Naive thymus-derived CD4-positive, alpha-beta T cell (primary cell): ENCODE data around the gene HTR2C. TPM values are rescaled to one million over a fixed set of nuclear protein-coding genes. Genes with fewer than 3 reads are reported as not detected.

Experiments used
- ATAC-seq: fragments of 150-1000 bp; cut with Tn5 transposase; 2 replicates; pipeline ENCODE4 v1.10.0; 2021; ENCODE audit warnings: mild to moderate bottlenecking, moderate library complexity
- CTCF ChIA-PET: fragments of 350-600 bp; sonication (Branson Sonifier 250); formaldehyde crosslinking; loops from one replicate; lab custom pipeline; 2021; ENCODE audit warnings: antibody characterized with exemption; lab: Charles Lee
- POLR2A ChIA-PET: fragments of 350-600 bp; sonication (Branson Sonifier 250); formaldehyde crosslinking; loops from one replicate; lab custom pipeline; 2021; ENCODE audit warnings: antibody characterized with exemption, inconsistent platforms; lab: Charles Lee
- DNase-seq, 9 donors: peaks; one replicate each; pipeline versions ENCODE4 v3.0.0 to v3.0.0-alpha.2; 2020 to 2022; ENCODE audit warnings: mixed read lengths in 1 of 9
- H3K27ac ChIP-seq: one replicate; pipeline ENCODE4 v1.7.0; 2013; ENCODE audit warnings: mild to moderate bottlenecking, low read depth, low read length, moderate library complexity
- H3K27me3 ChIP-seq, 2 donors: one replicate each; pipeline ENCODE4 v1.7.0; 2013; ENCODE audit warnings: low read length in 2 of 2, mild to moderate bottlenecking in 2 of 2, moderate library complexity in 2 of 2; ENCODE audit not compliant: control insufficient read depth in 2 of 2, insufficient read depth in 2 of 2
- H3K36me3 ChIP-seq, 3 experiments: 1 replicate in 2 of 3; 2 replicates in 1 of 3; pipeline ENCODE4 v1.7.0; 2013; ENCODE audit warnings: low read length in 3 of 3, mild to moderate bottlenecking in 3 of 3, moderate library complexity in 1 of 3; ENCODE audit not compliant: insufficient read depth in 3 of 3, control insufficient read depth in 2 of 3
- H3K4me1 ChIP-seq, 2 donors: one replicate each; pipeline ENCODE4 v1.7.0; 2013; ENCODE audit warnings: low read length in 2 of 2, mild to moderate bottlenecking in 2 of 2, moderate library complexity in 1 of 2; ENCODE audit not compliant: control insufficient read depth in 2 of 2, insufficient read depth in 2 of 2
- H3K4me3 ChIP-seq: 2 replicates; pipeline ENCODE4 v1.7.0; 2013; ENCODE audit warnings: mild to moderate bottlenecking, low read length
- H3K9me3 ChIP-seq, 3 experiments: 1 replicate in 2 of 3; 2 replicates in 1 of 3; pipeline ENCODE4 v1.7.0; 2013; ENCODE audit warnings: low read length in 3 of 3; ENCODE audit not compliant: control insufficient read depth in 2 of 3
- H3K27ac Mint-ChIP-seq, 9 donors: one replicate each; pipeline ENCODE4 v1.8.0; 2020 to 2022; ENCODE audit warnings: mixed read lengths in 9 of 9, mild to moderate bottlenecking in 8 of 9, moderate library complexity in 5 of 9, inconsistent platforms in 2 of 9
- H3K27me3 Mint-ChIP-seq, 5 donors: one replicate each; pipeline ENCODE4 v1.8.0; 2021 to 2022; ENCODE audit warnings: mixed read lengths in 5 of 5, mild to moderate bottlenecking in 1 of 5
- H3K36me3 Mint-ChIP-seq, 5 donors: one replicate each; pipeline ENCODE4 v1.8.0; 2020 to 2022; ENCODE audit warnings: mixed read lengths in 5 of 5, mild to moderate bottlenecking in 3 of 5, inconsistent platforms in 1 of 5
- H3K4me1 Mint-ChIP-seq, 7 donors: one replicate each; pipeline ENCODE4 v1.8.0; 2020 to 2022; ENCODE audit warnings: mixed read lengths in 7 of 7, mild to moderate bottlenecking in 3 of 7, inconsistent platforms in 1 of 7
- H3K4me3 Mint-ChIP-seq, 10 donors: one replicate each; pipeline ENCODE4 v1.8.0; 2020 to 2022; ENCODE audit warnings: mild to moderate bottlenecking in 10 of 10, mixed read lengths in 10 of 10, moderate library complexity in 6 of 10, inconsistent platforms in 2 of 10
- H3K9me3 Mint-ChIP-seq, 11 donors: one replicate each; pipeline ENCODE4 v1.8.0; 2020 to 2022; ENCODE audit warnings: mixed read lengths in 11 of 11, mild to moderate bottlenecking in 4 of 11, inconsistent platforms in 1 of 11, moderate library complexity in 1 of 11
- intact Hi-C, 2 donors: fragments of 100-400 bp; cut with micrococcal nuclease; formaldehyde crosslinking; loops; one replicate each; pipeline ENCODE4 v1.15.1; 2023
- polyA plus RNA-seq, 2 donors: library from polyadenylated mRNA; unstranded; fragments of 300-500 nt; fragmentation: Illumina TruSeq; gene quantifications; one replicate each; pipeline ENCODE4 v1.2.3, GENCODE V29; 2021
- total RNA-seq, 6 experiments: library from RNA in 5 of 6; stranded (reverse) in 5 of 6; gene quantifications; 1 replicate in 5 of 6; 2 replicates in 1 of 6; pipeline ENCODE4 v1.2.3 and lab custom pipeline; 2021 to 2026

HTR2C gene
- total and polyA plus RNA-seq, 7 experiments from 2014 or later: not detected

GRCh38 chrX:114709406-114709805, 125.5 kb downstream of the HTR2C start:
- no peaks in the 10 kb centered on the region for H3K27me3 ChIP-seq
- ATAC-seq (no peak), DNase-seq (no peak)
- intact Hi-C loops: no loop called here
- Mint-ChIP-seq H3K9me3 (no peaks in the 10 kb centered on the region), H3K4me1 (no peaks in the 10 kb centered on the region), H3K36me3 (no peaks in the 10 kb centered on the region), H3K27ac (no peak overlapping the region), H3K27me3 (no peaks in the 10 kb centered on the region), H3K4me3 (no peak overlapping the region)
- H3K4me3 ChIP-seq: no peak overlapping the region
- no peaks in the 10 kb centered on the region for H3K36me3 ChIP-seq
- no peak overlapping the region for H3K27ac ChIP-seq
- POLR2A ChIA-PET: no interaction called here
- no peaks in the 10 kb centered on the region for H3K4me1 ChIP-seq
- no peaks in the 10 kb centered on the region for H3K9me3 ChIP-seq
- CTCF ChIA-PET: no interaction called here

DNA sequence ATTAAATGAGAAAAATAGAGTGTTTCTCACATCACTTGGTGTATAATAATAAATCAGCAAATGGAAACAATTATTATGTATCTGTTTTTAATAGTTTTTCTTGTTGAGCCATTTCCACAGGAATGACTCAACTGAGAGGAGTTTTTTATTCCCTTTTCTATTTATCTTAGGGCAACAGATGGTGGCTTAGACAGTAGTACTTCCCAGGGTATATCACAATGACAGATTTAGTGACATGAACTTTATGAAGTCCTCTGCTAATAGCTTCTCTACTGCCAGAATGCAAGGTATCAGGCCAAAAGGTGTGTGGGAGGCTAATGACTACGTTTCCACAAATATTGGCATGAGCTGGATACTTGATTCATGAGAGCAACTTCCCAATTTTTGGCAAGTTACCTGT, 126.7 kb downstream of the HTR2C start:
- H3K36me3 ChIP-seq: no peaks in the 10 kb centered on the region
- Mint-ChIP-seq H3K36me3 (no peaks in the 10 kb centered on the region), H3K9me3 (no peaks in the 10 kb centered on the region), H3K4me1 (no peaks in the 10 kb centered on the region), H3K4me3 (no peak overlapping the region), H3K27me3 (no peaks in the 10 kb centered on the region), H3K27ac (no peak overlapping the region)
- POLR2A ChIA-PET: no interaction called here
- CTCF ChIA-PET: no interaction called here
- no peaks in the 10 kb centered on the region for H3K4me1 ChIP-seq
- H3K27ac ChIP-seq: no peak overlapping the region
- DNase-seq (no peak), ATAC-seq (no peak)
- H3K27me3 ChIP-seq: no peaks in the 10 kb centered on the region
- H3K9me3 ChIP-seq: no peaks in the 10 kb centered on the region
- intact Hi-C loops: no loop called here
- H3K4me3 ChIP-seq: no peak overlapping the region

GRCh38 chrX:114712466-114712865, 128.6 kb downstream of the HTR2C start:
- no peak for ATAC-seq
- Mint-ChIP-seq H3K27me3 (no peaks in the 10 kb centered on the region), H3K4me3 (no peak overlapping the region), H3K36me3 (no peaks in the 10 kb centered on the region), H3K27ac (no peak overlapping the region), H3K4me1 (no peaks in the 10 kb centered on the region), H3K9me3 (no peaks in the 10 kb centered on the region)
- Histone ChIP-seq H3K27ac (no peak overlapping the region), H3K4me3 (no peak overlapping the region), H3K36me3 (no peaks in the 10 kb centered on the region), H3K9me3 (no peaks in the 10 kb centered on the region), H3K4me1 (no peaks in the 10 kb centered on the region), H3K27me3 (no peaks in the 10 kb centered on the region)
- POLR2A ChIA-PET: no interaction called here
- CTCF ChIA-PET: no interaction called here
- intact Hi-C loops: no loop called here
- no peak for DNase-seq

DNA sequence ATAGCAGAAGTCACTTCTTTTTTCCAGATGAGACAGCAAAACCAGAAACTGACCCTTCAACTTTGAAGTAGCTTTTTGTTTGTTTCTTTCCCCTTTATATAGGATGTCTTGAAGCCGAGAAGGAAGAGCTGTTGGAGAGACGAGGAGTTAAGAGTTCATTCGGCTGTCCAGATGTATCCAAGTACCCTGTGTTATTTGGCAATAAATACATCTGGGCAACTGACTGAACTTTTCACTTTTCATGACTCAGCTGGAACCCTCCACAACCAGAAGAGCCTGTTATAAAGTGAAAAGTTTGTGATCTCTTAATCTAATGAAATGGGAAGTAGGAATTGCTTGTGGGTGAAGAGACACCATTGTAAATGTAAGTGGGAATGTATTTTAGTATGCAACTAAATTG, 131.2 kb downstream of the HTR2C start:
- no peak overlapping the region for H3K4me3 Mint-ChIP-seq
- no peaks in the 10 kb centered on the region for H3K36me3 Mint-ChIP-seq
- intact Hi-C loops: no loop called here
- ChIA-PET CTCF (no interaction called here), POLR2A (no interaction called here)
- H3K9me3 Mint-ChIP-seq: peaks cover 0 to 1% (median 0%) of the 10 kb centered on the region in 11 donors
- Histone ChIP-seq H3K9me3 (no peaks in the 10 kb centered on the region), H3K4me3 (no peak overlapping the region), H3K4me1 (no peaks in the 10 kb centered on the region), H3K36me3 (no peaks in the 10 kb centered on the region), H3K27ac (no peak overlapping the region), H3K27me3 (no peaks in the 10 kb centered on the region)
- DNase-seq: no peak
- no peaks in the 10 kb centered on the region for H3K4me1 Mint-ChIP-seq
- H3K27ac Mint-ChIP-seq: no peak overlapping the region
- no peaks in the 10 kb centered on the region for H3K27me3 Mint-ChIP-seq
- ATAC-seq: no peak

DNA sequence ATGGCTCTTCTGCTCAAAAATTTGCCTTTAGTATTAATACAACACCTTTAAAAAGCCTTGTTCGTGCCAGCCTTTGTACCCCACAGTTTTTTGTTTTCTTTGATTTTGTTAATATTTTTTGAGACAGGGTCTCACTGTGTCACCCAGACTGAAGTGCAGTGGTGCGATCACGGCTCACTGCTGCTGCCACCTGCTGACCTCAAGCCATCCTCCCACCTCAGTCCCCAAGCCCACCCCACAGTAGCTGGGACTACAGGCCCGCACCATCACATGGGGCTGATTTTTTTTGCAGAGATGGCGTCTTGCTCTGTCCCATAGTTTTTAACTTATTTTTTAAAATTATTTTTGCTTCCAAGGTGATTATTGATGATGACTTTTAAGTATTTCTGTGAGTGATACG, 134.0 kb downstream of the HTR2C start:
- ATAC-seq: no peak
- H3K9me3 Mint-ChIP-seq: peaks cover 0 to 2% (median 0%) of the 10 kb centered on the region in 11 donors

GRCh38 chrX:114766541-114766940, 182.7 kb downstream of the HTR2C start:
- H3K4me1 Mint-ChIP-seq: no peaks in the 10 kb centered on the region
- no peak for ATAC-seq

More for the DNA sequence above, 134.0 kb downstream of the HTR2C start:
- no peaks in the 10 kb centered on the region for H3K36me3 ChIP-seq
- no peaks in the 10 kb centered on the region for H3K4me1 ChIP-seq
- POLR2A ChIA-PET: no interaction called here
- no peak for DNase-seq
- no peaks in the 10 kb centered on the region for H3K27me3 ChIP-seq
- CTCF ChIA-PET: no interaction called here
- no peak overlapping the region for H3K27ac ChIP-seq
- no peaks in the 10 kb centered on the region for H3K36me3 Mint-ChIP-seq
- no peaks in the 10 kb centered on the region for H3K9me3 ChIP-seq
- no peak overlapping the region for H3K4me3 ChIP-seq
- intact Hi-C loops: no loop called here
- H3K27me3 Mint-ChIP-seq: no peaks in the 10 kb centered on the region
- no peaks in the 10 kb centered on the region for H3K4me1 Mint-ChIP-seq
- H3K4me3 Mint-ChIP-seq: no peak overlapping the region
- H3K27ac Mint-ChIP-seq: no peak overlapping the region

DNA sequence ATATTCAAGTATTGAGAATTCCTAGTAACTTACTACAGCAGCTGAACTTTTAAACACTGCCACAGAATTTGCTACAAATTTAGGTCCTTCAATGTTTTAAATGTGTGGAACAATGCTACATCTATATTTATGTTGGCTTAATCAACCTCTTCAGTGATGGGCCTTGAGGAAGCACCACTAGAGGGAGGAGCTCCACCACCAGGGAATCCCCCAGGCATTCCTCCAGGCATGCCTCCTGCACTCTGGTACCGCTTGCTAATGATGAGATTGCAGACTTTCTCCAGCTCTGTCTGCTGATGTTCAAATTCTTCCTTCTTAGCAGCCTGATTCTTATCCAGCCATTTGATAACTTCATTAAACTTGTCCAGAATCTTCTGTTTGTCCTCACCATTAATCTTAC, 190.8 kb downstream of the HTR2C start:
- H3K27me3 Mint-ChIP-seq: no peaks in the 10 kb centered on the region
- ATAC-seq (no peak), DNase-seq (no peak)
- ChIA-PET POLR2A (no interaction called here), CTCF (no interaction called here)
- no peak overlapping the region for H3K4me3 ChIP-seq
- H3K4me1 ChIP-seq: no peaks in the 10 kb centered on the region
- no peaks in the 10 kb centered on the region for H3K4me1 Mint-ChIP-seq
- H3K27ac ChIP-seq: no peak overlapping the region
- H3K9me3 ChIP-seq: no peaks in the 10 kb centered on the region
- intact Hi-C loops: no loop called here
- no peaks in the 10 kb centered on the region for H3K27me3 ChIP-seq
- H3K4me3 Mint-ChIP-seq: no peak overlapping the region
- H3K36me3 Mint-ChIP-seq: peaks cover 0 to 3% (median 0%) of the 10 kb centered on the region in 5 donors
- H3K9me3 Mint-ChIP-seq: peaks cover 0 to 11% (median 3%) of the 10 kb centered on the region in 11 donors
- no peak overlapping the region for H3K27ac Mint-ChIP-seq
- no peaks in the 10 kb centered on the region for H3K36me3 ChIP-seq

More at GRCh38 chrX:114766541-114766940, 182.7 kb downstream of the HTR2C start:
- ChIA-PET POLR2A (no interaction called here), CTCF (no interaction called here)
- Histone ChIP-seq H3K27ac (no peak overlapping the region), H3K9me3 (no peaks in the 10 kb centered on the region), H3K4me1 (no peaks in the 10 kb centered on the region), H3K36me3 (no peaks in the 10 kb centered on the region), H3K4me3 (no peak overlapping the region), H3K27me3 (no peaks in the 10 kb centered on the region)
- Mint-ChIP-seq H3K36me3 (no peaks in the 10 kb centered on the region), H3K27me3 (no peaks in the 10 kb centered on the region), H3K27ac (no peak overlapping the region), H3K9me3 (peaks cover 0 to 9% (median 2%) of the 10 kb centered on the region in 11 donors), H3K4me3 (no peak overlapping the region)
- no peak for DNase-seq
- intact Hi-C loops: no loop called here
